Vagina (tissue), 2 donors: ENCODE results near the gene DIP2A. TPM values are rescaled to one million over a fixed set of nuclear protein-coding genes. Genes with fewer than 3 reads are reported as not detected.

ENCODE experiments used
- DNase-seq, 2 donors: peaks; one replicate each; pipeline ENCODE4 v3.0.0-alpha.2; 2017; ENCODE audit errors: extremely low spot score in 2 of 2
- H3K27ac ChIP-seq: fragments of 200-600 bp; sonication (generic); one replicate; pipeline ENCODE4 v1.5.1; 2019
- H3K27me3 ChIP-seq: fragments of 200-600 bp; sonication (generic); one replicate; pipeline ENCODE4 v1.5.1; 2019
- H3K36me3 ChIP-seq, 2 donors: fragments of 200-600 bp; sonication (generic); one replicate each; pipeline ENCODE4 v1.5.1; 2017 to 2019
- H3K4me1 ChIP-seq: fragments of 200-600 bp; sonication (generic); one replicate; pipeline ENCODE4 v1.5.1; 2019
- H3K4me3 ChIP-seq, 2 donors: fragments of 200-600 bp; sonication (generic); 1 replicate in 1 of 2; 2 replicates in 1 of 2; pipeline ENCODE4 v1.5.1; 2016 to 2019
- H3K9me3 ChIP-seq: fragments of 200-600 bp; sonication (generic); one replicate; pipeline ENCODE4 v1.5.1; 2019
- CTCF ChIP-seq, 3 experiments: fragments of 450-650 bp in 2 of 3; fragments of 200-600 bp in 1 of 3; sonication (generic) in 1 of 3; IDR thresholded peaks; one replicate each; pipeline ENCODE4 v1.5.1; 2017 to 2019; ENCODE audit warnings: antibody characterized with exemption in 3 of 3, mild to moderate bottlenecking in 2 of 3, moderate library complexity in 2 of 3
- POLR2A ChIP-seq, 2 donors: fragments of 450-650 bp; IDR thresholded peaks; one replicate each; pipeline ENCODE4 v1.6.1; 2017; ENCODE audit warnings: antibody characterized with exemption in 2 of 2, mild to moderate bottlenecking in 2 of 2, moderate library complexity in 2 of 2
- POLR2AphosphoS5 ChIP-seq, 2 donors: sonication (generic); formaldehyde crosslinking; IDR thresholded peaks; one replicate each; pipeline ENCODE4 v1.9.0; 2017; ENCODE audit warnings: antibody characterized with exemption in 2 of 2, mild to moderate bottlenecking in 2 of 2, low read depth in 1 of 2; ENCODE audit not compliant: insufficient read depth in 1 of 2
- intact Hi-C: fragments of 100-400 bp; cut with DNase I; formaldehyde crosslinking; loops from one replicate; pipeline ENCODE4 v1.15.1; 2023
- total RNA-seq: library from RNA; depleted of rRNA; stranded (reverse); fragments of >200 nt; gene quantifications from one replicate; pipeline ENCODE4 v1.2.3, GENCODE V29; 2016

The DIP2A gene
- total RNA-seq, 1 donor from 2014 or later: 46.2 TPM

GRCh38 chr21:46557919-46558392 is 99.3 kb downstream of the DIP2A start:
- DNase-seq: peak in 1 of 2 donors; percentile 90
- peaks cover 0 to 75% of the 10 kb centered on the region in 2 donors for H3K36me3 ChIP-seq
- H3K9me3 ChIP-seq: no peaks in the 10 kb centered on the region

GRCh38 chr21:46559291-46559983 is 100.7 kb downstream of the DIP2A start:
- Histone ChIP-seq H3K4me1 (no peaks in the 10 kb centered on the region), H3K9me3 (no peaks in the 10 kb centered on the region), H3K4me3 (no peak overlapping the region), H3K36me3 (peaks cover 0 to 67% of the 10 kb centered on the region in 2 donors), H3K27me3 (no peaks in the 10 kb centered on the region), H3K27ac (peak overlapping the region; percentile 29)
- TF ChIP-seq POLR2A (IDR thresholded peaks at IDR 0.05) (no peak), CTCF (IDR thresholded peaks at IDR 0.05) (no peak), POLR2AphosphoS5 (IDR thresholded peaks at IDR 0.05; ENCODE audit: insufficient read depth in 1 of 2, low read depth in 1 of 2) (no peak)
- DNase-seq: no peak
- intact Hi-C loops: no loop called here

More at GRCh38 chr21:46557919-46558392, 99.3 kb downstream of the DIP2A start:
- Histone ChIP-seq H3K4me3 (no peak overlapping the region), H3K4me1 (no peaks in the 10 kb centered on the region), H3K27me3 (no peaks in the 10 kb centered on the region), H3K27ac (no peak overlapping the region)
- intact Hi-C loops: no loop called here
- TF ChIP-seq POLR2A (IDR thresholded peaks at IDR 0.05) (no peak), POLR2AphosphoS5 (IDR thresholded peaks at IDR 0.05; ENCODE audit: insufficient read depth in 1 of 2, low read depth in 1 of 2) (no peak), CTCF (IDR thresholded peaks at IDR 0.05) (no peak)

GRCh38 chr21:46560568-46561444 is 102.1 kb downstream of the DIP2A start:
- Histone ChIP-seq H3K4me3 (no peak overlapping the region), H3K27me3 (no peaks in the 10 kb centered on the region), H3K36me3 (peaks cover 0 to 68% of the 10 kb centered on the region in 2 donors), H3K9me3 (no peaks in the 10 kb centered on the region), H3K27ac (no peak overlapping the region), H3K4me1 (no peaks in the 10 kb centered on the region)
- intact Hi-C loops: no loop called here
- DNase-seq: no peak
- TF ChIP-seq POLR2AphosphoS5 (IDR thresholded peaks at IDR 0.05; ENCODE audit: insufficient read depth in 1 of 2, low read depth in 1 of 2) (no peak), CTCF (IDR thresholded peaks at IDR 0.05) (no peak), POLR2A (IDR thresholded peaks at IDR 0.05) (no peak)

GRCh38 chr21:46561445-46562090 is 102.9 kb downstream of the DIP2A start:
- H3K4me1 ChIP-seq: no peaks in the 10 kb centered on the region
- TF ChIP-seq POLR2AphosphoS5 (IDR thresholded peaks at IDR 0.05; ENCODE audit: insufficient read depth in 1 of 2, low read depth in 1 of 2) (no peak), POLR2A (IDR thresholded peaks at IDR 0.05) (no peak), CTCF (IDR thresholded peaks at IDR 0.05) (no peak)
- intact Hi-C loops: no loop called here
- no peaks in the 10 kb centered on the region for H3K27me3 ChIP-seq
- H3K9me3 ChIP-seq: no peaks in the 10 kb centered on the region
- peaks cover 0 to 70% of the 10 kb centered on the region in 2 donors for H3K36me3 ChIP-seq
- no peak overlapping the region for H3K27ac ChIP-seq
- H3K4me3 ChIP-seq: no peak overlapping the region
- no peak for DNase-seq
